Measurements from ENCODE around the gene GAGE2A.
"Not testable (repeated sequence)": the region's sequence is repeated elsewhere in the genome, so short reads cannot be mapped to it uniquely, and the experiment has no call there.

The GAGE2A gene

GRCh38 chrX:49589196-49589595, at the start of gene GAGE2A:
Gene GAGE2A (plus strand): TSS chrX:49589496. CDS start chrX:49590651, 1,155 bp downstream.
- not testable (repeated sequence) for DNase-seq (ENCODE audit: low spot score)

DNA sequence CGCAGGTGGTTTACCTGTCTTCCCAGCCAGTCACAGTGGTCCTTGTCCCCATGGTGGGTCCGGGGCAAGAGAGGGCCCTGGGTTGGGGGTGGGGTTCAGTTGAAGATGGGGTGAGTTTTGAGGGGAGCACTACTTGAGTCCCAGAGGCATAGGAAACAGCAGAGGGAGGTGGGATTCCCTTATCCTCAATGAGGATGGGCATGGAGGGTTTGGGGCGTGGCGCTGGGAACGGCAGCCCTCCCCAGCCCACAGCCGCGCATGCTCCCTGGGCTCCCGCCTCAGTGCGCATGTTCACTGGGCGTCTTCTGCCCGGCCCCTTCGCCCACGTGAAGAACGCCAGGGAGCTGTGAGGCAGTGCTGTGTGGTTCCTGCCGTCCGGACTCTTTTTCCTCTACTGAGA, 47.9 kb upstream of the GAGE2A start, which contains the start of gene GAGE12D:
TSS of gene GAGE12D (plus strand) at position 301 of the 400 bp plus-strand sequence. CDS start 1,155 bp downstream, outside the sequence.
- DNase-seq (ENCODE audit: low spot score): not testable (repeated sequence)

- not testable (repeated sequence) for DNase-seq (ENCODE audit: low spot score)
Measured at GRCh38 chrX:49550989-49551388, 38.3 kb upstream of the GAGE2A start, which contains the start of gene GAGE12E. Gene GAGE12E (plus strand): TSS chrX:49551289. CDS start chrX:49552444, 1,155 bp downstream.

GRCh38 chrX:49560542-49560941, 28.8 kb upstream of the GAGE2A start, which contains the start of gene GAGE12F:
Gene GAGE12F (plus strand): TSS chrX:49560842. CDS start chrX:49561997, 1,155 bp downstream.
- not testable (repeated sequence) for DNase-seq (ENCODE audit: low spot score)

DNA sequence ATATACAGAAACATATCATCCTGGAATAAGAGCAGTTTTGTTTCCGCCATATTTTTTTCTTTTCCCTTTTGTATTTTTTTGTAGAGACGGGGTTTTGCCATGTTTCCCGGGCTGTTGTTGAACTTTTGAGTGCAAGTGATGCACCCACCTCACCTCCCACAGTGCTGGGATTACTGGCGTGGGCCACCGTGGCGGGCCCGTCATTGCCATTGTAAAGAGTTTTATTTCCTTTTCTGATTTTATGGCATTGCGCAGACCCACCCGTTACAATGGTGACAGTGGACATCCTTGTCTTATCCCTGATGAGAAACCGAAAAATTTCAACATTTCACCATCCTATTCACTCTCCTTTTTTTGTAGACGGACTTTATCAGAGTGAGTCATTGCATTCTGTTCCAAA, 20.6 kb upstream of the GAGE2A start:
- DNase-seq (ENCODE audit: low spot score): not testable (repeated sequence)

DNA sequence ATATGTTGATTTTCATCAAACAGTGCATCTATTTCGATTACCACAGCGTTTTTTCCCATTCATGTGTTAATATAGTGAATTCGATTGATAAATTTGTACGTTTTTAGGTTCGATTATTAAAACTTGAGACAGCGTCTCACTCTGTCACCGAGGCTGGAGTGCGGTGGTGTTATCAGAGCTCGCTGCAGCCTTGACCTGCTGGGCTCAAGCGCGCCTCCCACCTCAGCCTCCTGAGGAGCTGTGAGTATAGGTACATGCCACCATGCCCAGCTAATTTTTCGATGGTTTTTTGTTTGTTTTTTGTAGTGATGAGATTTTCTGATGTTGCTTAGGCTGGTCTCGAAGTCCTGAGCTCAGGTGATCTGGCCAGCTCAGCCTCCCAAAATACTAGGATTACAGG, 20.1 kb upstream of the GAGE2A start:
- DNase-seq (ENCODE audit: low spot score): not testable (repeated sequence)

DNA sequence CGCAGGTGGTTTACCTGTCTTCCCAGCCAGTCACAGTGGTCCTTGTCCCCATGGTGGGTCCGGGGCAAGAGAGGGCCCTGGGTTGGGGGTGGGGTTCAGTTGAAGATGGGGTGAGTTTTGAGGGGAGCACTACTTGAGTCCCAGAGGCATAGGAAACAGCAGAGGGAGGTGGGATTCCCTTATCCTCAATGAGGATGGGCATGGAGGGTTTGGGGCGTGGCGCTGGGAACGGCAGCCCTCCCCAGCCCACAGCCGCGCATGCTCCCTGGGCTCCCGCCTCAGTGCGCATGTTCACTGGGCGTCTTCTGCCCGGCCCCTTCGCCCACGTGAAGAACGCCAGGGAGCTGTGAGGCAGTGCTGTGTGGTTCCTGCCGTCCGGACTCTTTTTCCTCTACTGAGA, 19.2 kb upstream of the GAGE2A start, which contains the start of gene GAGE12G:
TSS of gene GAGE12G (plus strand) at position 301 of the 400 bp plus-strand sequence. CDS start 1,155 bp downstream, outside the sequence.
- DNase-seq (ENCODE audit: low spot score): not testable (repeated sequence)

GRCh38 chrX:49579649-49580048, 9.6 kb upstream of the GAGE2A start, which contains the start of gene GAGE12H:
Gene GAGE12H (plus strand): TSS chrX:49579949. CDS start chrX:49581104, 1,155 bp downstream.
- DNase-seq (ENCODE audit: low spot score): not testable (repeated sequence)

GRCh38 chrX:49589769-49590478, 628 bp downstream of the GAGE2A start:
- DNase-seq (ENCODE audit: low spot score): not testable (repeated sequence)

DNA sequence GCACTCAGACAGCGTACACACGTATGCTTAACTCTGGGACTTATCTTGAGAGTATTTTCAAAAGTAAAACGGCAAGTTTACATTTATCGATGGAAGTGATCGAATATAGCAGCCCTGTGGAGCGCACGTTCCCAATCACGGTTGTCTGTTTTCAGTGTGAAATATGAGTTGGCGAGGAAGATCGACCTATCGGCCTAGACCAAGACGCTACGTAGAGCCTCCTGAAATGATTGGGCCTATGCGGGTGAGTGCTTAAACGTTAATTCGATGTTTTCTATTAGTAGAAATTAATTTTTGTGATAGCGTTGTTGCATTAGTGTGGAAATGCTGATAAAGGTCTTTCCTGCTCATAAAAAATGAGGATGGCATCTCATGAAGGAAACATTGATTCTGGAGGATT, 1.2 kb downstream of the GAGE2A start:
- DNase-seq (ENCODE audit: low spot score): not testable (repeated sequence)

GRCh38 chrX:49598720-49599119, 9.4 kb downstream of the GAGE2A start, which contains the start of gene GAGE1:
Gene GAGE1 (plus strand): TSS chrX:49599020. CDS start chrX:49600175, 1,155 bp downstream.
- DNase-seq (ENCODE audit: low spot score): not testable (repeated sequence)

GRCh38 chrX:49610718-49611310, 21.5 kb downstream of the GAGE2A start:
- no peak for DNase-seq (ENCODE audit: low spot score)

- no peak for DNase-seq (ENCODE audit: low spot score)
Measured at GRCh38 chrX:49618574-49618973, 29.3 kb downstream of the GAGE2A start.

DNA sequence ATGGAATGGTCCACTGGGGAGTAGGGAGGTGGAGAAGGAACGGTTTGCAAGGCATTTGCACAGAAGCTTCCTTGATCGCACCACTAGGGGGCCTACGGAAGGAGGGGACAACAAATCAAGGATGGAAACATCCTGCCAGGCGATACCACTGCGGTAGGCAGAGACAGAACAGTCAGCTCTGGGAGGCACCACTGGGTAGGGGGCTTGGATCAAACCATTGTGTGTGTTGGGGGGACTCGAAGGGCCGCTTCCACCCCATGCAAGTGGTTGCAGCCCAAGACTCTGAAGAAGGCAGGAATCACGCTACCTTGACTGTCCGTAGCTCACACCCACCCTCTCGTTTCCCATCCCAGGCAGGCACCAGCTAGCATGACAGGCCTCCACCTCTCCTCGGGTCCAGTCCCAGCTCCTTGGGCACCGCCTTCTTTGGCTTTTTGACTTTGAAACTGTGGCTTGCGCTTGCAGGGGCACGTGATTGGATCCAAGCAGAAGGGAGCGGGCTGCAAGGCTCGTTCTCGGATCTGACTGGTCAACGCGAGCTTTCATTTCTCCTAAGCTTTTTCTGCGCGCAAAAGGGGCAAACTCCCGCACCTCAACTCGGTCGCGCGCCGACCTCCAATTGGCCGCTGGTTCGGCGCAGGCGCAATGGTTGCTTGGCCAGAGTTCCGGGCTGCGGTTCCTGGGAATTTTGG, 37.9 kb downstream of the GAGE2A start:
- no peak for DNase-seq (ENCODE audit: low spot score)

DNA sequence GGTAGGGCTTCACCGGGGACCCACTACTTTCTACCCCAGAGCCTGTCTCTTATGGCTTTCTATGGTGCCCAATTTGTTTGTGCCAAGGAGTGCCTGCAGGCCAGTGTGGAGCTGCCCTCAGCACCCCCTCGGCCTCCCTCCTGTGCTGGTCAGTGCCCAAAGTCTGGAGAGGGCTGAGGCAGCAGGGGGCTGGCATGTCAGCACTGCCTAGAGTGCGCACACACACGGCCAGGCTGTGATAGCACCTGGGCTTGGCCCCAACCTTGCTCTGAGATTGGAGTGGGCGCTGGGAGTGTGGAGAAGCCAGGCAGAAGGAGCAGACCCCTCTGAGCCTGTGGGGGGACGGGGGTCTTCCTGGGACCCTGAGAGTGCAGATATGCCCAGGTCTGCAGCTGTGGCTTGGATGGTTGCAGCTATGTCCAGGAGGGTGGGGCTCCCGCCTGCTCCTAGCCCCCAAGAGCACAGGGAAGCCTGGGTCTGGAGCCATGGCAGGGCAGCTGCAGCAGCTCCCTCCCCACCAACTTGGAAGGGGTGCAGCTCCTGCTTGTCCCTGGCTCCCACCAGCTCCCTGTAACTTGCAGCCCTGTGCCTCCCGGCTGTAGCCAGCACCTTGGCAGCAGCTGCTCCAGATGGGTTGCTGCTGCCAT, 55.8 kb downstream of the GAGE2A start:
- DNase-seq (ENCODE audit: low spot score): no peak

All from AG08396 (cell line).